H54 (cell line): ENCODE data around the gene GAS7.
A peak's percentile ranks its signal among the peaks of the same experiment; 100 is the strongest.

Source experiments
- DNase-seq: peaks from one replicate; pipeline ENCODE4 v3.0.0; 2011; ENCODE audit warnings: low spot score, mixed read lengths; ENCODE audit not compliant: insufficient read length
- FAIRE-seq: peaks from 3 replicates; lab custom pipeline; 2011; peaks lifted over from hg19 to GRCh38; lab: Jason Lieb, UNC
- POLR2A ChIP-seq: IDR thresholded peaks from 2 replicates; pipeline ENCODE4 v1.6.1; 2011; ENCODE audit warnings: low read depth, mild to moderate bottlenecking, low read length

The GAS7 gene

DNA sequence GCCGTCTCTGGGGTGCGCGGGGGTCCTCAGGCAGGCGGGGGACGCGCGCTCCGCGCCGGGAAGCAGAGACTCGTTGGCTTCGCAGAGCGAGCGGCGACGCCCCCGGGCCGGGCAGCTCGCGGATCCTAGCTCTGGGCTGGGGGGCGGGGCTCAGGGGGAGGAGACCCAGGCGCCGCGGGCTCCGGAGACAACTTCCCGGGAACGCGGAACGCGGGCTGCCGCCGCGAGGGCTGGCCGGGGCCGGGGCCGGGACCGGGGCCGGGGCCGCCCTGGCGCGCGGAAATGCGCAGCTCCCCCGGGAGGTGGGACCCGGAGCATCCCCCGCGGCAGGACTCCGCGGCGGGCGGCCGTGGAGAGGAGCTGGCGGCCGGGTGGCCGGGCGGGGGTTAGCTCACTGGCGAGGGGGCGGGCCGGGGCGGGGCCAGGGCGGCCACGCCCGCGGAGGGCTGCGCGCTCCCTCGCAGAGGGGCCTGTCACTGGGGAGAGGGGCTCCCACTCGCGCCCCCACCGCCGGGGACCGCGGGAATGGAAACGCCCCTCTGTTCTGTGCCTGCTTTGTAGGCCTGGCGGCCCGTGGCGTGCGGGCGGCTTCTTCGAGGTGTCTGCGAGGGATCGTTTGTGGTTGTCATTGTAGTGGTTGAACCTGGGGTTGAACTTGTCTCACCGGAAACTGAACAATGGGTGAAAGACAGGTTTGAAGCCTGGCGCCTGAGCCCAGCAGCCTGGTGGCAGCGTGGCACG lies at the start of gene GAS7:
GAS7 (minus strand) TSS at position 98 of the 741 bp plus-strand sequence.
- no peak for FAIRE-seq
- TF ChIP-seq POLR2A: no peak

DNA sequence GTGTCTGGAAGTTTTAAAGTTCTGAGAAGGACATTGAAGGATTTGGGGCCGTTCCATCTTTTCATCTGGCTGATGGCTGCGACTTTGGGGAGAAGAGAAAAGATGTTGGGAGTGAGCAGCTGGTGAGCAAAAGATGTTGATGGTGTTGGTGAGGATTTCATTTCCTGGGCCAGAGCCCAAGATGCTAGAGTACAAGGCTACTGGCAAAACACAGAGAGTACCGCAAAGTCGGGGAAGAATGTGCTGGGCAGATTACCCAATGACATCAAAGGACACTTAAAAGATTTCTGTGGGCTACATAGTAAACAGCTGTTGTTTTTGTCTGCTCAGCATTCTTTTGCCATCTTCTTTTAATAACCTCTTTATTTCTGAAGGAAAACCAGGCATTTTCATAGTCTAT lies 49.4 kb upstream of the GAS7 start:
- no peak for FAIRE-seq

More for the DNA sequence above, at the start of gene GAS7:
- DNase-seq: no peak

DNA sequence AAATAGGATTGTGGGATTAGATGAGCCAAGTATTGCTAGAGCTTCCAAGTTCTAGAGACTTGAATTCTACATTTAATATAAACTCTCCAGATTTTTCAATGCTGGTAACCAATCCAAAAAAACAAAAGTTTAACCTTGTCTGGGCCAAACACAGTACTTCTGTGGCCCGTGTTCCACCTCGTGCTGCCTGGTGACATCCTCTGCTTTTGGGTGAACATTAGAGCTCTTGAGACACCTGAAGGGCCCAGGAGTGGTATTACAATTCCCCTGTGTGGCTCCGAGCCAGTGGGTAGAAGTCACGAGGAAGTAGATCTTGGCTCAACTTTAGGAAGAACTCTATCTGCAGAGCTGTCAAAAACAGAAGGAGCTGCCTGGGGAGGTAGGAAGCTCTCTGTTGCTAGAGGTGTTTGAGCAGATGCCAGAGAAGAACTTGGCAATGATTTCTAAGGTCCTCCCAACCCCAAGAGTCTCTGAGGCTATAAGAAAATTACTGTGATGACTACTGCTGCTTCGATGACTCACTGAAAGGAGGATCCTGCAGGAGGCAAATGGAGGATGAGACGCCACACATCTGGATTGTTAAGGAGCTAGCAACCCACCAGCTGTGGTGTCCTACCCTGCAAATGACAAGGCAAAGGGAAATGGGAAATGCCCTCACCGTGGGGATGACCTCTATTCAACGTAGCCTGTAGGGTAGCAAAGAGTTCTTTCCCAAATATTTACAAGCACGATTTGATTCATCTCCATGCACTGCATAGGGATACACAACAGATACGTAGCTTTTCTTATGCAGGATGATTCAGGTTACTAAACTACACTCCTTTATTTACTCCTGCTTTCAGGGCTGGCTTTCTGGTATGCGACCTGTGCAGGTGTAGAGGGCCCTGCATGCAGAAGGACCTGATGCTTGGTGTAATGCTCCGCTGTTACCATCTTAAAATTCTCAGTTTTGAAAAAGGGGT lies 45.8 kb upstream of the GAS7 start:
- TF ChIP-seq POLR2A: no peak
- no peak for DNase-seq
- no peak for FAIRE-seq

More for the DNA sequence above, 49.4 kb upstream of the GAS7 start:
- TF ChIP-seq POLR2A: no peak
- DNase-seq: no peak

DNA sequence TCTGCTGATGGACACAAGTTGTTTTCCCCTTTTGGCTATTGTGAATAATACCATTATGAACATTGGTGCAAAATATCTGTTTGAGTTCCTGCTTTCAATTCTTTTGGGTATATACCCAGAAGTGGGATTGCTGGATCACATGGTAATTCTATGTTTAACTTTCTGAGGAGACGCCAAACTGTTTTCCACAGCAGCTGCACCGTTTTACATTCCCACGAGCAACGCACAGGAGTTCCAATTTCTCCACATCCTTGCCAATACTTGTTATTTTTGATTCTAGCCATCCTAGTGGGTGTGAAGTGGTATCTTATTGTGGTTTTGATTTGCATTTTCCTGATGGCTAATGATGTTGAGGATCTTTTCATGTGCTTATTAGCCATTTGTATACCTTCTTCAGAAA lies 43.4 kb upstream of the GAS7 start:
- no peak for TF ChIP-seq POLR2A
- FAIRE-seq (no peak), DNase-seq (no peak)

DNA sequence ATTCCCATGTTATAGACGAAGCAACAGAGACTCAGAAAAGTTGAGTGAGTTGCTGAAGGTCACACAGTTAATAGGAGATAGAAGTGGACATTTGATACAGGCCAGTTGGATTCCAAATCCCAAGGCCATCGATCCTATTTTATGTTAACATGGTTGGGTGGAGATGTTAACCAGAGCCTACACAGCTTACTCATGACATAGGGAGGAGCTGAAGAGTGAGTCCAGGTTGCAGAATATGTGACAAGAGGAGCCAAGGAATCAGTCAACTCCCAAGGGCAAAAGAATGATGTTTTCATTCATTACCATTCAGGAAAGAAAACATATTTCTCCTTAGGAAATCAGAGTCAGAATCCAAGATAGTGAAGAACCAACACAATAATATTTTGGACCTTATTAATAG lies 40.3 kb upstream of the GAS7 start:
- FAIRE-seq: no peak
- TF ChIP-seq POLR2A: no peak
- no peak for DNase-seq

DNA sequence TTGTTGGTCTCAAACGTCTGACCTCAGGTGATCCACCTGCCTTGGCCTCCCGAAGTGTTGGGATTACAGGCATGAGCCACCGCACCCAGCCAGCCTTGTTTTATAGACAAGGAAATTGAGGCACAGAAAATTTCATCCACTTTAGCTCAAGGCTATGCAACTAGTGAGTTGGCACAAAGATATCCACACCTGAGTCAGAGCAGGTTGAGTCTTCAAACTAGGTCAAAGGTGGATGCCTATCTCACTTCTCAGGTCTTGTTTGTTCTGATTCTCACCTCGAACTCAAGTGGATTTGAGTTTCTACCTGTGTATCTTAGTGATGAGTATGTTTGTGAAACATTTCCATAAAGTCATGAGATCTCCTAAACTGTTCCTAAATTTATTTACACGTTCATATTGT lies 35.6 kb upstream of the GAS7 start:
- DNase-seq: no peak
- FAIRE-seq: no peak
- no peak for TF ChIP-seq POLR2A

DNA sequence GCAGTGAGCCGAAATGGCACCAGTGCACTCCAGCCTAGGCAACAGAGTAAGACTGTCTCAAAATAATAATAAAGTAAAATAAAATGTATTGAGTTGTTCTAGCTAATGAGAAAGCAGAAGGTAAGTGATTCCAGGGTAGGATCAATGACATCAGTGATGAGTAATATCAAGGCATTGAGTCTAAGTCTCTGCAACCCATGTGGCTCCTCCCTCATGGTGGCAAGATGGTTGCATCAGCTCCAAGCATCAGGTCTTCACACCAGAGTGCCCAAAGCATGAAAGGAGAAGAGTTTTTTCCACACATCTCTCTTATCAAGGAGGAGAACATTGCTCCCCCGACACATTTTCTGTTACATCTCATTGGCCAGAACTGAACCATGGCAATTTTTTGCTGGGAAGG lies 34.8 kb upstream of the GAS7 start:
- FAIRE-seq: no peak
- no peak for TF ChIP-seq POLR2A
- DNase-seq: no peak

DNA sequence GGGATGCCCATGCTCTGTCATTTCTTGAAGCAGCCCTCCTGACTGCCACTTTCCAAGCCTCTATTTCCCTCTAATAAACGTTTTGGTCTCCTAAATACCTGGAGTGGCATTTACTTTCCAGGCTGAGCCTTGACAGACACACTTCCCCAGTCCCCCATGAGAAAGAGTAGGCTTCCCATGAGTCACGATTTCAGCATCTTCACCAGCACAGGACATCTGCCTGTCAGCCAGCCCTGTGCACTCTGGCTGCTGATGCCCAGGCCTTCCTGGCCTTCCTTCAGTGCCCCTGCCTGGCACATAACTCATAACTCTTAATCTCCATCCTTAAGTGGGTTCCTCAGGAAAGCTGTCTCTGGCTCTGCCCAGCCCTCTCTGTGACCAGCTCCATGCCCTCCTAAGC lies 30.8 kb upstream of the GAS7 start:
- FAIRE-seq (no peak), DNase-seq (no peak)
- TF ChIP-seq POLR2A: no peak

DNA sequence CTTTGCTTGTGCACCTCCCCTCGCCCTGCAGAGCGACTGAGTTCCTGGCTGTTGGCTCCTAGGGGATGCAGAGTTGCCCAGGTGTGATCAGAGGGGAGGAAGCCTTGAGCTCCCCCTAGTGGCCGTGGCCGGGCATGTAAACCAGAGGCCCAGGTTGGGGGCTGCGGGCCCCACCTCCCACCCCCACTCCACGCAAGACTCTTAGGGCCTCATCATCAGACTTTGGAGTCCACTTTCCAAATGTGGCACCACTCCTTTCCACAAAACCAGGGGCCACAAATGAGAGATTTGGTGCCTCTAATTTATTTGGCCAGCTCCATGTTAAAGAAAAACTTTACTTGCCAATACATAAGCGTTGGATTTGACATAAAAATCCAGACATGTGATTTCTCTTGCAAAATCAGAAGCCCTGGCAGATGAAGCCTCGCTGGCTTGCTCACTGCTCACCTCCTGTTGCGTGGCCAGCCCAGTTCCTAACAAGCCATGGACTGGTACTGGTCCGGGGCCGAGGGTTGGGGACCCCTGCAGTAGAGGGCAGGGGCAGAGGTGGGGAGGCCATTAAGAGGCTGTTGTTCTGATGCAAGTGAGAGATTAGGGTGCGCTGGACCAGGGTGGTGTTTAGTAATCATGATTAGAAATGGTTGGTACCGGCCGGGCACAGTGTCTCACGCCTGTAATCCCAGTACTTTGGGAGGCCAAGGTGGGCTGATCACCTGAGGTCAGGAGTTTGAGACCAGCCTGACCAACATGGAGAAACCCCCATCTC lies 28.7 kb upstream of the GAS7 start:
- no peak for FAIRE-seq
- TF ChIP-seq POLR2A: no peak
- DNase-seq: peak; percentile 26

DNA sequence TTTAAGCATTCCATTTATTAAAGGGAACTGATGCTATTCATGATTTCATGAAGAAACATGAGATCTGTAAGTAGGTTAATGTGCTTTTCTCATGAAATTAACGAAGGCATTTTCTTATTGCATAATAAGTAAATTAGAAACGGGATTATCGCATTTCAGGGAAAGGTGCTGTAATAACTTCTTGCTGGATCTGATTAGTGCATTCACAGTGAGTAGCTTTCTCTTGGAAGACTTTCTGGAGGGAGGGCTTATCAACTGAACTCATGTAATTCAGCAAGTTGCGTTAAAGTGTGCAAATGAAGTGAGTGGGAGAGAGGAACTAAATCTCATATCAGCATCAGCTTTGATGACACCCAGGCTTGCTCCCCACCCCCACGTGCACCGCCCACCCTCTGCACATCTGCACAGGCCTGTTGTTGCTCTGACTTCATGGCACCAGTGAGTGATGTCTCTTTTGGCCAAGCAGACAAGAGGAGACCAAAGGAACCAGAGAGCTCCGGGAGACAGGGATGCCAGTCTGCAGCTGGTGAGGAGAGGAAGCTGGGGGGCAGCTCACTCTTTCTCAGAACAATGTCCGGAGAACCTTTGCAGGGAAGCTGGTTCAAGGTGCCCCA lies 26.3 kb upstream of the GAS7 start:
- no peak for FAIRE-seq
- no peak for TF ChIP-seq POLR2A
- no peak for DNase-seq

DNA sequence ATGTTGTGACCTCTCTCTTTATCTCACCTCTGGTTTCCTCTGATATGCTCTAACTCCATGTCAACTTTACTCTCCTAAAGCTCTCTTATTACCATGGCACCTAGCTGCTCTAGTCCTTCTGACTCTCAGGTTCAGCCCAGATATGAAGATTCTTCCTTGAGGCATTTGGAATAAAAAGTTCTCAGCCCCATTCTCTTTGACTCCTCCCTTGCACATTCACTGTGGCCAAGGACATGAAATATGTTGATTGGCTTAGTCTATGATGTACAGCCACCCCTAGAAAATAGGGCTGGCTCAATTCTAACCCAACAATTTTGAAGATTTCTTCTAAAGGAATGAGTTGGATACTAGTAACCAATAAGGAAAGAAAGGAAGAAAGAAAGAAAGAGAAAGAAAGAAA lies 20.8 kb upstream of the GAS7 start:
- no peak for TF ChIP-seq POLR2A
- FAIRE-seq: no peak
- DNase-seq: no peak

DNA sequence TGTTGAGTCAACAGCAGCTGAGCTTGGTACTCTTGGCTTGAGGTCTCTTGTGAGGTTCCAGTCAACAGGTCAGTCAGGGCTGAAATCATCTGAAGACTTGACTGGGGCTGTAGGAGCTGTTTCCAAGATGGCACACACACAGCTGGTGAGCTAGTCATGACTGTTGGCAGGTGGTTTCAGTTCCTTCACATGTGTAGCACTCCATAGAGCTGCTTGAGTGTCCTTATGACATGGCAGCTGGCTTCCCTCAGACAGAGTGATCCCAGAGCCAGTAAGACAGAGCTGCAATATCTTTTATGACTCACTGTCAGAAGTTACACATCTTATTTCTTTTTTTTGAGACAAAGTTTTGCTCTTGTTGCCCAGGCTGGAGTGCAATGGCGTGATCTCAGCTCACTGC lies 19.5 kb upstream of the GAS7 start:
- no peak for DNase-seq
- no peak for FAIRE-seq

DNA sequence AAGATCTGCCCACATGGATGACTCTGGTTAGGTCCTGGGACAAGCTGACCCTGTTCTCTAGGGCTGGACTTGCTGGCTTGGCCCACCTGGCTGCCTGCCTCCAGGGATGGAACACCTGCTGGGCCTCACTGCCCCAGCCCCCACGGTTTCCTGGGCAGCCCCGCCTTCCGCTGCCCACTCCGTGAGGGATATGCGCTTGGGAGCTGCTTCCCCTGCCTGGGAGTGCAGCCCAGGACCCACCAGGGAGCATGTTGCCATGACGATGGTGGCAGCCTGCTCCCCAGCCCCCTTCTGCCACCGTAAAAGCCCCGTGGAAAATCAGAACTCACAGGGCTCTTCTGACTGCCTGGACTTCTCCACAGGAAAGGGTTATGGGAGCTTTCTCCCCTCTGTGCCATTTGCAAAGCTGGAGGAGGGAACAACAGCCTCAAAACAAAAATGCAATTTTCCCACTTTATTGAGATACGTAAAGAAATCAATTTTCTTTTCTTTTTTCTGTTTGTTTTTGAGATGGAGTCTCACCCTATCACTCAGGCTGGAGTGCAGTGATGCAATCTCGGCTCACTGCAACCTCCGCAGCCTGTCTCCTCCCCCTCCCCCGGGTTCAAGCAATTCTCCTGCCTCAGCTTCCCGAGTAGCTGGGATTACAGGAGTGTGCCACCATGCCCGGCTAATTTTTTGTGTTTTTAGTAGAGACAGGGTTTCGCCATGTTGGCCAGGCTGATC lies 18.0 kb upstream of the GAS7 start:
- no peak for FAIRE-seq
- DNase-seq: no peak
- TF ChIP-seq POLR2A: no peak

More for the DNA sequence above, 19.5 kb upstream of the GAS7 start:
- no peak for TF ChIP-seq POLR2A
